ELR (cell line): ENCODE measurements around the gene TVP23C.

ENCODE experiments used
- DNase-seq: peaks from one replicate; pipeline ENCODE4 v3.0.0-alpha.2; 2015; ENCODE audit warnings: low read depth

TVP23C gene

DNA sequence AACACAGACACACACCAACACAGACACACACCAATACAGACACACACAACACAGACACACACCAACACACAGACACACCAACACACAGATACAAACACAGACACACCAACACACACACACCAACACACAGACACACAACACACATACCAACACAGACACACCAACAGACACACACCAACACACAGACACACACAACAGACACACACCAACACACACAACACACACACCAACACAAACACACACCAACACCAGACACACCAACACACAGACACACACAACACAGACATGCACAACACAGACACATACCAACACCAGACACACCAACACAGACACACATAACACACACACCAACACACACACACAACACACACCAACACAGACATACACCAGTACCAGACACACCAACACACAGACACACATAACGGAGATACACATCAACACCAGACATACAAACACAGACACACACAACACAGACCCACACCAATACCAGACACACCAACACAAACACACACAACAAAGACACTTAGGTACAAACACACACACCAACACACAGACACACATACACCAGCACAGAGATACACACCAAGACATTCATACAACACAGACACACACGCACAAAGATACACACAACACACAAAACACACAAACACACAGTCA is 98.1 kb downstream of the TVP23C start:
- DNase-seq: no peak

GRCh38 chr17:15464231-15464985 is 98.9 kb downstream of the TVP23C start:
- DNase-seq: no peak

- peak; percentile 43 for DNase-seq
Observed at GRCh38 chr17:15462976-15463772, 100.1 kb downstream of the TVP23C start.

- DNase-seq: no peak
Observed at GRCh38 chr17:15457723-15458094, 105.6 kb downstream of the TVP23C start.

GRCh38 chr17:15456972-15457722 is 106.1 kb downstream of the TVP23C start:
- DNase-seq: peak; percentile 54

- no peak for DNase-seq
Observed at GRCh38 chr17:15456496-15456895, 106.8 kb downstream of the TVP23C start.

- no peak for DNase-seq
Observed at GRCh38 chr17:15454346-15454745, 108.9 kb downstream of the TVP23C start.

DNA sequence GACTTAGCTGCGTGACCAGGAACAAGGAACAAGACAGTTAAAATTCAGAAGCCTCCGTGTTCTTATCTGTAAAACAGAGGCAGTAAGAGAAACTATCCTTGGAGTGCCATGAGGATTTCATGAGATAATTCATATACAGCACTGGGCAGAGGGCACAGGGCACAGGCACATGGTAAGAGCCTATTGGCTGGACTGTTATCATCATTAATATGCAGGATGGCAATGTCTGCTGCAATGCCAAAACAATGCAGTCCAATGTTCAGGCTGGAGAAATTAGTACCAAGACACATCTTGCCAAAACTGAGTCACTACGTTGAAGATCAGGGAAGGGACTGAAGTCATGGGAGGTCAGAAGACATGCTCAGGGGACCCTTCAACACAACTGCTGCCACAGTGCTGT is 109.5 kb downstream of the TVP23C start:
- no peak for DNase-seq

DNA sequence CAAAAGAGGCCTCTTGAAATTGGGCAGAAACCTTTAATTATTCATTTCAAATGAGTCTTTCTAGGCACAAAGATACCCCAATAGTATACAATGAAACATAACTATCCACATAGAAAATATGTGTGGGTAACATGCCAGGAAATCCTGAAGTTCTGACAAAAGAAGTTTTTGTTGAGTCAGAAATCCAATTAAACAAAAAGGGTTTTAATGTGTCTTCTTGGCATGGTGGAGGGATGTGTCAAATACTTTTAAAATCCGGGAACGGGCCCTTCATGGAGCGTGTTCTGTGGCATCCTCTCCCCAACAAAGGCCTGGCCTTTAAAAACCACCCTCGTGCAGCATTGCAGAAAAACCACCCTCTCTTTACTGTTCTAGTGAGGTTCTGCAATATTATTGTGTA is 110.0 kb downstream of the TVP23C start:
- DNase-seq: no peak

DNA sequence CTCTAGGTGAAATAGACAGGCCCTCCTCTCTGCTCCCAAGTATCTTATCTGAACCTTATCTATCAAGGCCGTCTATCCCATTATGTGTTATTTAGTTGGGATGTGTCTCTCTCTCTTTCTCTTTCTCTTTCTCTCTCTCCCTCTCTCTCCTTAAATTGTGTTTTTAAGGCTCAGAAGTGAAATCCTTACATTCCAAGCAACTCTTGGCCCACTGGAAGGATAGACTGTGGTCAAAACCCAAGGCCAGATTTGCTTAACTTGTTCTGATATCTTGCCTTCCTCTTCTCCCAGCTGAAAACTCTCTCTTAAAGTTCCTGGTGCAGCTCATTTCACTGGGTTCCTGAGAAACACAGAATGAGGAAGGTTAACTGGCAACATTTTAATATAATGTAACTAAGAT is 110.5 kb downstream of the TVP23C start:
- no peak for DNase-seq
